Osteoblast (primary cell): ENCODE data around the gene TMIGD1. TPM values are rescaled to one million over a fixed set of nuclear protein-coding genes. Genes with fewer than 3 reads are reported as not detected.

Experiments
- DNase-seq: peaks from one replicate; pipeline ENCODE4 v3.0.0; 2011; ENCODE audit warnings: low spot score, mixed read lengths; ENCODE audit not compliant: insufficient read length; ENCODE audit errors: missing footprints
- H2AFZ ChIP-seq: 2 replicates; pipeline ENCODE4 v1.6.0; 2011; ENCODE audit warnings: mild to moderate bottlenecking, low read length
- H3K27ac ChIP-seq: 2 replicates; pipeline ENCODE4 v1.5.1; 2011; ENCODE audit warnings: mild to moderate bottlenecking, low read depth, low read length, moderate library complexity
- H3K27me3 ChIP-seq: 2 replicates; pipeline ENCODE4 v1.6.0; 2012; ENCODE audit warnings: mild to moderate bottlenecking, control low read depth, inconsistent platforms, low read length, moderate library complexity; ENCODE audit not compliant: insufficient read depth
- H3K36me3 ChIP-seq: 2 replicates; pipeline ENCODE4 v1.5.1; 2011; ENCODE audit warnings: mild to moderate bottlenecking, low read length, control low read depth, moderate library complexity; ENCODE audit not compliant: insufficient read depth
- H3K4me1 ChIP-seq: 2 replicates; pipeline ENCODE4 v1.5.1; 2011; ENCODE audit warnings: mild to moderate bottlenecking, low read length, control low read depth, moderate library complexity; ENCODE audit not compliant: insufficient read depth
- H3K4me2 ChIP-seq: 2 replicates; pipeline ENCODE4 v1.6.0; 2011; ENCODE audit warnings: mild to moderate bottlenecking, low read length; ENCODE audit not compliant: insufficient read depth
- H3K4me3 ChIP-seq: fragments of 200-600 bp; sonication (generic); 3 replicates; pipeline ENCODE4 v1.5.1; 2012; ENCODE audit warnings: mild to moderate bottlenecking, low read length, inconsistent platforms; ENCODE audit not compliant: insufficient read depth
- H3K79me2 ChIP-seq: 2 replicates; pipeline ENCODE4 v1.6.0; 2012; ENCODE audit warnings: mild to moderate bottlenecking, low read length, control low read depth, inconsistent platforms; ENCODE audit not compliant: insufficient read depth
- H3K9me3 ChIP-seq: 2 replicates; pipeline ENCODE4 v1.5.1; 2011; ENCODE audit warnings: low read depth, low read length, control low read depth
- H4K20me1 ChIP-seq: 2 replicates; pipeline ENCODE4 v1.6.0; 2012; ENCODE audit warnings: mild to moderate bottlenecking, low read length, control low read depth; ENCODE audit not compliant: insufficient read depth
- CTCF ChIP-seq: IDR thresholded peaks from 2 replicates; pipeline ENCODE4 v1.5.1; 2011; ENCODE audit warnings: mild to moderate bottlenecking, low read depth, low read length, moderate library complexity; ENCODE audit errors: extremely low read depth
- total RNA-seq: library from RNA; depleted of rRNA; stranded (reverse); fragments of >200 nt; gene quantifications from 2 replicates; pipeline ENCODE4 v1.2.3, GENCODE V29; 2012

TMIGD1 gene
- total RNA-seq, 1 donor: not detected

GRCh38 chr17:30290696-30291542 is 42.9 kb downstream of the TMIGD1 start:
- peak; percentile 75 for DNase-seq
- Histone ChIP-seq H3K36me3 (peaks cover 29% of the 10 kb centered on the region), H4K20me1 (peaks cover 8% of the 10 kb centered on the region), H3K4me3 (peak overlapping the region; percentile 94), H3K79me2 (peaks cover 21% of the 10 kb centered on the region), H3K4me1 (peaks cover 12% of the 10 kb centered on the region), H3K4me2 (peak overlapping the region; percentile 96), H2AFZ (peak overlapping the region; percentile 91), H3K9me3 (no peaks in the 10 kb centered on the region), H3K27ac (peak overlapping the region; percentile 29), H3K27me3 (no peaks in the 10 kb centered on the region)
- TF ChIP-seq CTCF: no peak

GRCh38 chr17:30290077-30290476 is 43.8 kb downstream of the TMIGD1 start:
- no peaks in the 10 kb centered on the region for H3K27me3 ChIP-seq
- DNase-seq: no peak
- no peak overlapping the region for H2AFZ ChIP-seq
- H4K20me1 ChIP-seq: peaks cover 8% of the 10 kb centered on the region
- peaks cover 12% of the 10 kb centered on the region for H3K4me1 ChIP-seq
- no peak for TF ChIP-seq CTCF
- H3K4me3 ChIP-seq: no peak overlapping the region
- H3K36me3 ChIP-seq: peaks cover 37% of the 10 kb centered on the region
- H3K4me2 ChIP-seq: peak overlapping the region; percentile 96
- no peak overlapping the region for H3K27ac ChIP-seq
- peaks cover 21% of the 10 kb centered on the region for H3K79me2 ChIP-seq
- no peaks in the 10 kb centered on the region for H3K9me3 ChIP-seq

GRCh38 chr17:30279156-30279555 is 54.7 kb downstream of the TMIGD1 start:
- Histone ChIP-seq H3K4me3 (no peak overlapping the region), H3K36me3 (peaks cover 46% of the 10 kb centered on the region), H3K27ac (no peak overlapping the region), H2AFZ (no peak overlapping the region), H3K4me2 (no peak overlapping the region), H4K20me1 (no peaks in the 10 kb centered on the region), H3K27me3 (no peaks in the 10 kb centered on the region), H3K79me2 (no peaks in the 10 kb centered on the region), H3K9me3 (no peaks in the 10 kb centered on the region), H3K4me1 (peaks cover 5% of the 10 kb centered on the region)
- DNase-seq: no peak
- TF ChIP-seq CTCF: no peak

- H4K20me1 ChIP-seq: no peaks in the 10 kb centered on the region
- no peaks in the 10 kb centered on the region for H3K9me3 ChIP-seq
- H2AFZ ChIP-seq: no peak overlapping the region
- no peak overlapping the region for H3K4me3 ChIP-seq
- no peaks in the 10 kb centered on the region for H3K79me2 ChIP-seq
- H3K36me3 ChIP-seq: peaks cover 49% of the 10 kb centered on the region
- no peak for DNase-seq
- H3K4me2 ChIP-seq: no peak overlapping the region
- H3K27me3 ChIP-seq: no peaks in the 10 kb centered on the region
- TF ChIP-seq CTCF: peak; percentile 69
- H3K27ac ChIP-seq: no peak overlapping the region
- H3K4me1 ChIP-seq: peaks cover 9% of the 10 kb centered on the region
Measured at GRCh38 chr17:30278032-30278431, 55.8 kb downstream of the TMIGD1 start.
